HepG2 (cell line): ENCODE measurements around the gene ZNF8. TPM values are rescaled to one million over a fixed set of nuclear protein-coding genes. Genes with fewer than 3 reads are reported as not detected.

Source experiments
- ATF5 ChIP-seq: sonication (generic); formaldehyde crosslinking; IDR thresholded peaks from 2 replicates; pipeline ENCODE4 v1.4.0; 2020; ENCODE audit warnings: mild to moderate bottlenecking, low read depth, missing genetic modification reagents
- GMEB1 ChIP-seq: sonication (generic); formaldehyde crosslinking; IDR thresholded peaks from 2 replicates; pipeline ENCODE4 v1.5.1; 2020; ENCODE audit warnings: missing genetic modification reagents, mild to moderate bottlenecking, borderline replicate concordance
- HNF4G ChIP-seq, 2 experiments: sonication (generic) in 1 of 2; formaldehyde crosslinking in 1 of 2; IDR thresholded peaks; 2 replicates each; pipeline versions ENCODE4 v1.4.0 to v1.6.1; 2011 to 2020; ENCODE audit warnings: borderline replicate concordance in 2 of 2, low read depth in 2 of 2, mild to moderate bottlenecking in 2 of 2, low read length in 1 of 2, missing genetic modification reagents in 1 of 2, moderate library complexity in 1 of 2
- KIAA2018 ChIP-seq: sonication (generic); formaldehyde crosslinking; IDR thresholded peaks from 2 replicates; pipeline ENCODE4 v1.5.0; 2020; ENCODE audit warnings: mild to moderate bottlenecking, missing genetic modification reagents, borderline replicate concordance
- SMAD1 ChIP-seq: sonication (generic); formaldehyde crosslinking; IDR thresholded peaks from 2 replicates; pipeline ENCODE4 v1.4.0; 2020; ENCODE audit warnings: missing genetic modification reagents, low read depth, mild to moderate bottlenecking, borderline replicate concordance
- TBP ChIP-seq: sonication (generic); formaldehyde crosslinking; IDR thresholded peaks from 2 replicates; pipeline ENCODE4 v1.5.0; 2020; ENCODE audit warnings: missing genetic modification reagents
- ZKSCAN8 ChIP-seq: IDR thresholded peaks from 2 replicates; pipeline ENCODE4 v1.6.1; 2016; ENCODE audit warnings: borderline replicate concordance, missing genetic modification reagents, missing compliant biosample characterization
- ZNF274 ChIP-seq: sonication (generic); formaldehyde crosslinking; IDR thresholded peaks from 2 replicates; pipeline ENCODE4 v1.5.1; 2020; ENCODE audit warnings: mild to moderate bottlenecking, missing genetic modification reagents
- ZNF296 ChIP-seq: sonication (generic); formaldehyde crosslinking; conservative IDR thresholded peaks from 2 replicates; pipeline ENCODE4 v1.5.0; 2020; ENCODE audit warnings: mild to moderate bottlenecking, missing genetic modification reagents
- ZNF333 ChIP-seq: sonication (generic); formaldehyde crosslinking; IDR thresholded peaks from 2 replicates; pipeline ENCODE4 v1.4.0; 2020; ENCODE audit warnings: mild to moderate bottlenecking, missing genetic modification reagents, borderline replicate concordance
- polyA plus RNA-seq, 8 experiments: library from polyadenylated mRNA; depleted of rRNA in 3 of 8; stranded (reverse) in 7 of 8; unstranded in 1 of 8; fragments of >200 nt; fragmentation: Illumina TruSeq in 4 of 8; extraction: Trizol in 4 of 8; gene quantifications; 2 replicates each; pipeline versions ENCODE4 v1.2.1 to v1.2.3, GENCODE V29; 2011 to 2016; ENCODE audit warnings: low read depth in 4 of 8, missing spikeins in 1 of 8, mixed read lengths in 1 of 8; ENCODE audit not compliant: insufficient read depth in 1 of 8
- total RNA-seq, 5 experiments: library from RNA; depleted of rRNA; stranded (reverse); fragments of >200 nt; fragmentation: Illumina TruSeq; extraction: Trizol; gene quantifications; 2 replicates each; pipeline ENCODE4 v1.2.3, GENCODE V29; 2016; ENCODE audit warnings: low read depth in 1 of 5

ZNF8 gene
- total and polyA plus RNA-seq, 2 of the 13 experiments (the other 11 are each of a cell fraction or from before 2014, with no cell fraction given), result 3.1 to 3.3 TPM

- peak; percentile 62; the same call in 1 of the 2 replicates for TF ChIP-seq ZNF274 (CRISPR knock-in tag)
- TF ChIP-seq ATF5 (CRISPR knock-in tag), result no peak; the same call in 1 of the 2 replicates
- no peak for TF ChIP-seq TBP
- no peak for TF ChIP-seq HNF4G (IDR thresholded peaks at IDR 0.05; ENCODE audit: borderline replicate concordance, low read depth, low read length)
- no peak for TF ChIP-seq HNF4G (CRISPR knock-in tag; IDR thresholded peaks at IDR 0.05; ENCODE audit: borderline replicate concordance, low read depth)
- TF ChIP-seq ZKSCAN8 (CRISPR knock-in tag), result no peak
- peak; percentile 38; the same call in 1 of the 2 replicates for TF ChIP-seq GMEB1
- TF ChIP-seq ZNF333, result no peak
- TF ChIP-seq KIAA2018, result no peak
- 0 out of 2 replicates have a peak, but pooled peaks have one; percentile 51 for TF ChIP-seq ZNF296
- TF ChIP-seq SMAD1 (CRISPR knock-in tag), result 0 out of 2 replicates have a peak, but pooled peaks have one; percentile 17
These were observed 528 bp downstream of the ZNF8 start (continued) for GRCh38 chr19:58279042-58279924.
